ENCODE results near the gene ITPK1. TPM values are rescaled to one million over a fixed set of nuclear protein-coding genes. Genes with fewer than 3 reads are reported as not detected.

Gene ITPK1
- total and polyA plus RNA-seq, 10 of the 15 experiments (the other 5 are each of a cell fraction or from before 2014, with no cell fraction given) = 1.3 to 73.2 (median 27.0) TPM

GRCh38 chr14:92890830-92891588, 224.7 kb downstream of the ITPK1 start (continued):
- TF ChIP-seq ELK1 (IDR thresholded peaks at IDR 0.05; ENCODE audit: low read depth, low read length) = no peak
- TF ChIP-seq TAF1 (IDR thresholded peaks at IDR 0.05; ENCODE audit: borderline replicate concordance, low read depth, low read length) = no peak
- no peak for TF ChIP-seq NFXL1 (IDR thresholded peaks at IDR 0.05; ENCODE audit: borderline replicate concordance)
- no peak for TF ChIP-seq HDAC2 (IDR thresholded peaks at IDR 0.05)

GRCh38 chr14:92888896-92889295, 226.8 kb downstream of the ITPK1 start:
- FAIRE-seq = no peak
- ChIA-PET CTCF (no interaction called here), POLR2A (no interaction called here)
- no peak for TF ChIP-seq IRF3 (IDR thresholded peaks at IDR 0.05)
- TF ChIP-seq NRF1 (conservative IDR thresholded peaks at IDR 0.05; ENCODE audit: low read depth, low read length) = no peak
- no peak for TF ChIP-seq POLR2AphosphoS2 (IDR thresholded peaks at IDR 0.05; ENCODE audit: low read depth, low read length)
- no peak for TF ChIP-seq ZNF24 (IDR thresholded peaks at IDR 0.05)
- no peak for TF ChIP-seq MTA2 (IDR thresholded peaks at IDR 0.05; ENCODE audit: low read depth)
- TF ChIP-seq EP300 (IDR thresholded peaks at IDR 0.05; ENCODE audit: borderline replicate concordance in 1 of 2, control insufficient read depth in 1 of 2, low read depth in 2 of 2, low read length in 2 of 2) = no peak
- no peak for TF ChIP-seq SP1 (IDR thresholded peaks at IDR 0.05; ENCODE audit: low read depth, low read length)
- TF ChIP-seq FOS (IDR thresholded peaks at IDR 0.05; ENCODE audit: borderline replicate concordance, extremely low read depth, insufficient read length) = no peak
- TF ChIP-seq BMI1 (IDR thresholded peaks at IDR 0.05; ENCODE audit: borderline replicate concordance) = no peak
- TF ChIP-seq MEF2B (IDR thresholded peaks at IDR 0.05; ENCODE audit: partially characterized antibody, poor library complexity, severe bottlenecking) = no peak
- no peak for TF ChIP-seq BHLHE40 (IDR thresholded peaks at IDR 0.05; ENCODE audit: borderline replicate concordance in 1 of 2, low read depth in 2 of 2, low read length in 1 of 2)
- no peak for TF ChIP-seq E2F8 (IDR thresholded peaks at IDR 0.05; ENCODE audit: low read depth, partially characterized antibody)
- TF ChIP-seq YBX1 (IDR thresholded peaks at IDR 0.05) = no peak
- no peak for TF ChIP-seq TCF7 (IDR thresholded peaks at IDR 0.05; ENCODE audit: borderline replicate concordance)

More at GRCh38 chr14:92888896-92889295, 226.8 kb downstream of the ITPK1 start:
- no peaks in the 10 kb centered on the region for H3K36me3 ChIP-seq (ENCODE audit: control insufficient read depth in 2 of 2, insufficient read depth in 2 of 2, low read length in 1 of 2)
- no peak overlapping the region for H3K4me3 ChIP-seq
- no TSS peak for BruUV-seq (replicated peaks)
- no peak for DNase-seq (ENCODE audit: low read depth, low spot score)
- no peaks in the 10 kb centered on the region for H4K20me1 ChIP-seq (ENCODE audit: control insufficient read depth, insufficient read depth)
- H3K27me3 ChIP-seq (replicated peaks in 1 of 2; ENCODE audit: control insufficient read depth in 2 of 2, insufficient read depth in 2 of 2, low read length in 1 of 2) = no peaks in the 10 kb centered on the region; a peak in 3 of 4 replicates
- in situ Hi-C loops (cut with MboI) (no loop called here), intact Hi-C loops (cut with micrococcal nuclease; ENCODE audit: unreplicated experiment) (no loop called here)
- no peak overlapping the region for H2AFZ ChIP-seq (ENCODE audit: control insufficient read depth, low read depth, low read length)
- ATAC-seq = no peak
- H3K9ac ChIP-seq (ENCODE audit: control insufficient read depth, insufficient read depth, low read length) = no peak overlapping the region
- H3K4me2 ChIP-seq (ENCODE audit: control insufficient read depth, insufficient read depth) = no peak overlapping the region
- RAD21 ChIA-PET (ENCODE audit: unreplicated experiment) = no interaction called here
- SMC1A ChIA-PET (ENCODE audit: uncharacterized antibody, unreplicated experiment) = no interaction called here
- no peaks in the 10 kb centered on the region; the same call in 2 of the 3 replicates for H3K9me3 ChIP-seq (replicated peaks; ENCODE audit: control insufficient read depth, insufficient read depth, low read length)
- no peaks in the 10 kb centered on the region for H3K79me2 ChIP-seq (ENCODE audit: control insufficient read depth, insufficient read depth, low read length)
- no peak overlapping the region for H3K27ac ChIP-seq (ENCODE audit: control insufficient read depth, insufficient read depth)
- no peaks in the 10 kb centered on the region for H3K4me1 ChIP-seq (ENCODE audit: control insufficient read depth, insufficient read depth, low read length)

Data from GM12878 (cell line).